Endothelial cell of umbilical vein (primary cell): ENCODE data around the gene AMOT. TPM values are rescaled to one million over a fixed set of nuclear protein-coding genes. Genes with fewer than 3 reads are reported as not detected.

Experiments
- BruUV-seq: library from RNA; stranded (reverse); fragments of 400-500 nt; replicated peaks from 2 replicates; lab custom pipeline; 2021; lab: Mats Ljungman, UMichigan
- CTCF ChIA-PET: fragments of 300-600, 350-600 bp; sonication (Branson Sonifier 250); formaldehyde crosslinking; loops from one replicate; lab custom pipeline; 2021; ENCODE audit warnings: antibody characterized with exemption, inconsistent platforms; lab: Charles Lee
- POLR2A ChIA-PET: fragments of 300-600, 350-600 bp; sonication (Branson Sonifier 250); formaldehyde crosslinking; loops from one replicate; lab custom pipeline; 2021; ENCODE audit warnings: antibody characterized with exemption, inconsistent platforms; lab: Charles Lee
- DNase-seq: peaks from one replicate; pipeline ENCODE4 v3.0.0-alpha.2; 2011; ENCODE audit warnings: low read depth, low spot score
- FAIRE-seq: peaks from 2 replicates; lab custom pipeline; 2011; peaks lifted over from hg19 to GRCh38; lab: Jason Lieb, UNC
- H2AFZ ChIP-seq: 2 replicates; pipeline ENCODE4 v1.6.0; 2012; ENCODE audit warnings: low read depth, low read length, control low read depth, inconsistent platforms
- H3K27ac ChIP-seq: 2 replicates; pipeline ENCODE4 v1.5.1; 2011; ENCODE audit warnings: low read depth, mild to moderate bottlenecking, control low read depth, low read length, moderate library complexity; ENCODE audit not compliant: insufficient read depth
- H3K27me3 ChIP-seq, 2 experiments: 2 replicates each; pipeline versions ENCODE4 v1.6.0 to v1.6.1; 2011; ENCODE audit warnings: low read length in 2 of 2, mixed read lengths in 1 of 2; ENCODE audit not compliant: control insufficient read depth in 2 of 2, insufficient read depth in 2 of 2
- H3K36me3 ChIP-seq, 2 experiments: 2 replicates in 1 of 2; 3 replicates in 1 of 2; pipeline ENCODE4 v1.5.1; 2011; ENCODE audit warnings: low read length in 2 of 2, mild to moderate bottlenecking in 1 of 2, moderate library complexity in 1 of 2; ENCODE audit not compliant: control insufficient read depth in 2 of 2, insufficient read depth in 2 of 2; ENCODE audit errors: extremely low read depth in 1 of 2
- H3K4me1 ChIP-seq: 3 replicates; pipeline ENCODE4 v1.5.1; 2011; ENCODE audit warnings: mild to moderate bottlenecking, low read length; ENCODE audit not compliant: control insufficient read depth, insufficient read depth; ENCODE audit errors: extremely low read depth
- H3K4me2 ChIP-seq: 2 replicates; pipeline ENCODE4 v1.6.1; 2011; ENCODE audit warnings: low read length, control low read depth, mixed read lengths; ENCODE audit not compliant: insufficient read depth
- H3K4me3 ChIP-seq, 3 experiments: fragments of 200-600 bp in 1 of 3; sonication (generic), shearing (Covaris generic) in 1 of 3; replicated peaks in 1 of 3; 2 replicates each; pipeline ENCODE4 v1.5.1; 2011 to 2016; ENCODE audit warnings: control low read depth in 3 of 3, low read length in 3 of 3, mild to moderate bottlenecking in 2 of 3, inconsistent platforms in 1 of 3, low read depth in 1 of 3, moderate library complexity in 1 of 3; ENCODE audit not compliant: insufficient read depth in 1 of 3
- H3K79me2 ChIP-seq: 2 replicates; pipeline ENCODE4 v1.6.0; 2012; ENCODE audit warnings: low read length, inconsistent platforms; ENCODE audit not compliant: control insufficient read depth, insufficient read depth
- H3K9ac ChIP-seq: replicated peaks from 2 replicates; pipeline ENCODE3; 2011; ENCODE audit warnings: low read length, control low read depth; ENCODE audit not compliant: insufficient read depth; ENCODE audit errors: extremely low read depth
- H3K9me1 ChIP-seq: replicated peaks from 3 replicates; pipeline ENCODE4 v1.6.0; 2011; ENCODE audit warnings: mild to moderate bottlenecking, low read length; ENCODE audit not compliant: control insufficient read depth, insufficient read depth; ENCODE audit errors: extremely low read depth
- H3K9me3 ChIP-seq: replicated peaks from 2 replicates; pipeline ENCODE4 v1.5.1; 2012; ENCODE audit warnings: low read length, inconsistent platforms; ENCODE audit not compliant: control insufficient read depth, insufficient read depth
- H4K20me1 ChIP-seq: replicated peaks from 2 replicates; pipeline ENCODE3; 2011; ENCODE audit warnings: mild to moderate bottlenecking, low read length; ENCODE audit not compliant: control insufficient read depth, insufficient read depth; ENCODE audit errors: extremely low read depth
- CTCF ChIP-seq, 2 donors: IDR thresholded peaks; 1 replicate in 1 of 2; 2 replicates in 1 of 2; pipeline ENCODE4 v1.5.1; 2011; ENCODE audit warnings: low read length in 2 of 2, mild to moderate bottlenecking in 2 of 2, moderate library complexity in 2 of 2, control low read depth in 1 of 2, inconsistent platforms in 1 of 2, low read depth in 1 of 2; ENCODE audit not compliant: insufficient read depth in 1 of 2; ENCODE audit errors: extremely low read depth in 1 of 2
- EZH2 ChIP-seq: IDR thresholded peaks from 2 replicates; pipeline ENCODE4 v1.6.1; 2012; ENCODE audit warnings: borderline replicate concordance, low read depth, mild to moderate bottlenecking, moderate library complexity, low read length, inconsistent platforms; ENCODE audit not compliant: severe bottlenecking
- FOS ChIP-seq: IDR thresholded peaks from 2 replicates; pipeline ENCODE4 v1.6.1; 2011; ENCODE audit warnings: mild to moderate bottlenecking, low read length, moderate library complexity, borderline replicate concordance; ENCODE audit not compliant: insufficient read depth
- GATA2 ChIP-seq: IDR thresholded peaks from 2 replicates; pipeline ENCODE4 v1.7.0; 2011; ENCODE audit warnings: low read depth, mild to moderate bottlenecking, moderate library complexity, mixed read lengths, low read length; ENCODE audit not compliant: insufficient read length, insufficient read depth
- JUN ChIP-seq: IDR thresholded peaks from 2 replicates; pipeline ENCODE4 v1.6.1; 2011; ENCODE audit warnings: borderline replicate concordance, low read depth; ENCODE audit not compliant: insufficient read length, insufficient read depth
- MYC ChIP-seq: IDR thresholded peaks from one replicate; pipeline ENCODE4 v1.6.1; 2011; ENCODE audit warnings: mild to moderate bottlenecking, low read depth, low read length
- POLR2A ChIP-seq: IDR thresholded peaks from 2 replicates; pipeline ENCODE4 v1.6.1; 2012; ENCODE audit warnings: low read depth, mild to moderate bottlenecking, control low read depth, low read length
- POLR2AphosphoS5 ChIP-seq: IDR thresholded peaks from 2 replicates; pipeline ENCODE4 v1.6.1; 2012; ENCODE audit warnings: low read depth, mild to moderate bottlenecking, control low read depth, low read length, moderate library complexity; ENCODE audit not compliant: insufficient read depth
- dilution Hi-C: fragments of 300-500 bp; cut with MboI; formaldehyde crosslinking; loops from one replicate; pipeline ENCODE4 v1.15.0; 2019; ENCODE audit warnings: low sequenced_read_pairs; ENCODE audit not compliant: extremely low pct_ligation_motif_present
- intact Hi-C: fragments of 100-400 bp; cut with micrococcal nuclease; formaldehyde crosslinking; loops from one replicate; pipeline ENCODE4 v1.10.0; 2022
- polyA plus RNA-seq, 4 experiments: library from polyadenylated mRNA; depleted of rRNA in 3 of 4; stranded (reverse) in 3 of 4; unstranded in 1 of 4; fragments of >200 nt; gene quantifications; 2 replicates each; pipeline versions ENCODE4 v1.2.1 to v1.2.3, GENCODE V29; 2011 to 2012; ENCODE audit warnings: missing spikeins in 1 of 4
- total RNA-seq: library from RNA; stranded (reverse); gene quantifications from 2 replicates; pipeline ENCODE4 v1.2.3, GENCODE V29; 2021
- TF ChIP-seq, protein P1 (sequence below): IDR thresholded peaks from 2 replicates; pipeline ENCODE4 v1.6.1; 2011; ENCODE audit not compliant: insufficient read depth, insufficient read length

AMOT gene
- total and polyA plus RNA-seq, 2 donors (not counting 3 experiments of a cell fraction or from before 2014, with no cell fraction given): 0.68 to 3.5 TPM

DNA sequence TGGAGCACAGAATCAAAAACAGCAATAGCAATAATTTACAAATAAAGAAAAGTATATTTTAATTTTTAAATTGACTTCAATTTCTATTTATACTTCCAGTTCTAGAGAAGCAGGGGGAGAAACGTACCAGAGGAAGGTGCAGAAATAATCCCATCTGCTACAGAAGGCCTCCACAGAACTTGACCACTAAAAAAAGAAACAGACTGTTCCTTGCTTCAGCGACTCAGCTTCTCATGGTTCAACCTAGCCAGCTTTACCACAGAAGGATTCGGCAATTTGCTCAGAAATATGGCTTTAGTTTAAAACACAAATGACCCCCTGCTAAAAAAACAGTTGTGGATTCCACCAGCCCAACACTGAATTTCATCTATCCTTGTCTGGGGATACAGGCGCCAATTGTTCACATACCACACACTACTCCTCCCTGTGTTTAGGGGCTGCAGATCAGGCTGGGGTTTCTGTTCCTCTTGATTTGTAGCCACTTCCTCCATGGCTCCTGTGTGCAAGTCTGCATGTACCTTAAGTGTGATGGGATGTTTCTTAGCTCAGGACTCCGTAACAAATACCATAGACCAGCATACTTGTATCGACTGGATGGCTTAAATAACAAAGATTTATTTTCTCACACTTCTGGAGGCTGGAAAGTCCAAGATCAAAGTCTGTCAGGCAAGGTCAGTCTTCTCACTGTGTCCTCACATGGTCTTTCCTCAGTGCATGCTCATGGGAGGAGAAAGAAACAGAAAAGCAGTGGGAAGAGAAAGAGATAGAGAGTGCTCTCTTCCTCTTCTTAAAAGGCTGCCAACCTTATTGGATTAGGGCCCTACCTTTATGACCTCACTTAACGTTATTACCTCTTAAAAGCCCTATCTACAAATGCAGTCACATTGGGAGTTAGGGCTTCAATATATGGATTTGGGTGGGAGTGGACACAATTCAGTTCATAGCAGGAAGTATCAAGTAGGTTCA lies 79.1 kb downstream of the AMOT start:
- H4K20me1 ChIP-seq: no peaks in the 10 kb centered on the region
- ChIA-PET POLR2A (no interaction called here), CTCF (no interaction called here)
- H3K9me3 ChIP-seq: no peaks in the 10 kb centered on the region
- no peaks in the 10 kb centered on the region for H3K79me2 ChIP-seq
- no peak for DNase-seq
- H3K9ac ChIP-seq: no peak overlapping the region
- no peak overlapping the region for H2AFZ ChIP-seq
- no peaks in the 10 kb centered on the region for H3K36me3 ChIP-seq
- intact Hi-C loops: no loop called here
- no peaks in the 10 kb centered on the region for H3K27me3 ChIP-seq
- no peak overlapping the region for H3K27ac ChIP-seq
- no peak overlapping the region for H3K4me3 ChIP-seq
- BruUV-seq: no TSS peak
- dilution Hi-C loops: no loop called here
- no peak for FAIRE-seq
- no peaks in the 10 kb centered on the region for H3K9me1 ChIP-seq
- no peaks in the 10 kb centered on the region for H3K4me1 ChIP-seq
- TF ChIP-seq EZH2 (no peak), FOS (no peak), MYC (no peak), POLR2AphosphoS5 (no peak), GATA2 (no peak), CTCF (IDR thresholded peaks at IDR 0.05; ENCODE audit: extremely low read depth in 1 of 2, insufficient read depth in 1 of 2, low read depth in 1 of 2, low read length in 2 of 2) (no peak), POLR2A (no peak), JUN (no peak)
- TF ChIP-seq, protein P1, sequence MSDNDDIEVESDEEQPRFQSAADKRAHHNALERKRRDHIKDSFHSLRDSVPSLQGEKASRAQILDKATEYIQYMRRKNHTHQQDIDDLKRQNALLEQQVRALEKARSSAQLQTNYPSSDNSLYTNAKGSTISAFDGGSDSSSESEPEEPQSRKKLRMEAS: no peak
- H3K4me2 ChIP-seq: no peak overlapping the region
